Neural cell (in vitro differentiated cells): Measurements from ENCODE around the gene RFC3. TPM values are rescaled to one million over a fixed set of nuclear protein-coding genes. Genes with fewer than 3 reads are reported as not detected.

Experiments
- H2AFZ ChIP-seq: fragments of 200-600, 300-800 bp; sonication (generic), shearing (Covaris generic); 2 replicates; pipeline ENCODE4 v1.6.0; 2014; ENCODE audit warnings: low read depth, mild to moderate bottlenecking, antibody characterized with exemption, low read length, moderate library complexity
- H3F3A ChIP-seq: fragments of 200-600 bp; shearing (Covaris generic); 2 replicates; pipeline ENCODE4 v1.6.1; 2016; ENCODE audit warnings: mild to moderate bottlenecking, moderate library complexity, mixed read lengths, antibody characterized with exemption, low read length; ENCODE audit not compliant: insufficient read depth, poor library complexity, severe bottlenecking
- H3K27ac ChIP-seq: fragments of 200-600, 300-800 bp; sonication (generic), shearing (Covaris generic); 2 replicates; pipeline ENCODE4 v1.5.1; 2014; ENCODE audit warnings: mild to moderate bottlenecking, low read length, moderate library complexity
- H3K27me3 ChIP-seq: fragments of 300-800, 200-600 bp; sonication (generic), shearing (Covaris generic); 2 replicates; pipeline ENCODE4 v1.6.0; 2014; ENCODE audit warnings: mild to moderate bottlenecking, low read depth, low read length, moderate library complexity; ENCODE audit not compliant: insufficient read depth
- H3K36me3 ChIP-seq: fragments of 300-800, 200-600 bp; sonication (generic), shearing (Covaris generic); 2 replicates; pipeline ENCODE4 v1.5.1; 2014; ENCODE audit warnings: mild to moderate bottlenecking, antibody characterized with exemption, low read length, moderate library complexity; ENCODE audit not compliant: insufficient read depth
- H3K4me2 ChIP-seq: fragments of 300-800, 200-600 bp; sonication (generic), shearing (Covaris generic); 2 replicates; pipeline ENCODE4 v1.6.0; 2014; ENCODE audit warnings: mild to moderate bottlenecking, low read length
- H3K4me3 ChIP-seq: fragments of 300-800, 200-600 bp; sonication (generic), shearing (Covaris generic); 2 replicates; pipeline ENCODE4 v1.5.1; 2014; ENCODE audit warnings: mild to moderate bottlenecking, low read length, moderate library complexity
- H3K79me2 ChIP-seq: fragments of 200-600 bp; shearing (Covaris generic); replicated peaks from 2 replicates; pipeline ENCODE4 v1.6.0; 2014; ENCODE audit warnings: mild to moderate bottlenecking, low read length, moderate library complexity; ENCODE audit not compliant: insufficient read depth
- H3K9ac ChIP-seq: fragments of 300-800, 200-600 bp; sonication (generic), shearing (Covaris generic); 2 replicates; pipeline ENCODE4 v1.6.1; 2016; ENCODE audit warnings: mild to moderate bottlenecking, low read length, mixed read lengths
- H3K9me2 ChIP-seq: fragments of 200-600 bp; shearing (Covaris generic); 2 replicates; pipeline ENCODE4 v1.6.1; 2016; ENCODE audit warnings: mild to moderate bottlenecking, low read length, mixed read lengths; ENCODE audit not compliant: insufficient read depth
- H3K9me3 ChIP-seq: fragments of 200-600, 300-800 bp; sonication (generic), shearing (Covaris generic); 2 replicates; pipeline ENCODE4 v1.6.1; 2016; ENCODE audit warnings: mild to moderate bottlenecking, mixed run types, low read length, moderate library complexity, mixed read lengths
- H4K20me1 ChIP-seq: fragments of 200-600 bp; shearing (Covaris generic); 2 replicates; pipeline ENCODE4 v1.6.1; 2016; ENCODE audit warnings: mild to moderate bottlenecking, mixed run types; ENCODE audit not compliant: insufficient read depth
- EP300 ChIP-seq: fragments of 450-650 bp; conservative IDR thresholded peaks from 2 replicates; pipeline ENCODE4 v1.6.1; 2014; ENCODE audit warnings: antibody characterized with exemption, mild to moderate bottlenecking, moderate library complexity; ENCODE audit not compliant: poor library complexity, severe bottlenecking
- EZH2 ChIP-seq: fragments of 200-600, 300-800 bp; shearing (Covaris generic), sonication (generic); IDR thresholded peaks from 2 replicates; pipeline ENCODE4 v1.6.1; 2014; ENCODE audit warnings: antibody characterized with exemption, low read length, borderline replicate concordance, mild to moderate bottlenecking; ENCODE audit not compliant: insufficient read depth, poor library complexity, severe bottlenecking
- MXI1 ChIP-seq: fragments of 450-650 bp; conservative IDR thresholded peaks from 2 replicates; pipeline ENCODE4 v1.6.1; 2014; ENCODE audit warnings: antibody characterized with exemption, mild to moderate bottlenecking; ENCODE audit not compliant: poor library complexity, severe bottlenecking
- POLR2AphosphoS5 ChIP-seq: IDR thresholded peaks from 2 replicates; pipeline ENCODE4 v1.6.1; 2012
- RAD21 ChIP-seq: fragments of 450-650 bp; conservative IDR thresholded peaks from 2 replicates; pipeline ENCODE4 v1.6.1; 2014; ENCODE audit warnings: antibody characterized with exemption, mild to moderate bottlenecking, moderate library complexity
- SMC3 ChIP-seq: fragments of 450-650 bp; conservative IDR thresholded peaks from 2 replicates; pipeline ENCODE4 v1.6.1; 2014; ENCODE audit warnings: antibody characterized with exemption, mild to moderate bottlenecking, moderate library complexity; ENCODE audit not compliant: poor library complexity
- TAF1 ChIP-seq: IDR thresholded peaks from 2 replicates; pipeline ENCODE4 v1.6.1; 2012; ENCODE audit warnings: low read depth
- polyA plus RNA-seq: library from polyadenylated mRNA; depleted of rRNA; stranded (reverse); fragments of >200 nt; gene quantifications from 2 replicates; pipeline ENCODE4 v1.2.3, GENCODE V29; 2014
- TF ChIP-seq, protein P1 (sequence below): fragments of 450-650 bp; IDR thresholded peaks from 2 replicates; pipeline ENCODE4 v1.5.1; 2014; ENCODE audit warnings: antibody characterized with exemption, mild to moderate bottlenecking, moderate library complexity; ENCODE audit not compliant: poor library complexity, severe bottlenecking
- TF ChIP-seq, protein P2 (sequence below): IDR thresholded peaks from 2 replicates; pipeline ENCODE4 v1.6.1; 2012; ENCODE audit warnings: borderline replicate concordance

The RFC3 gene
- polyA plus RNA-seq, 1 donor from 2014 or later = 13.8 TPM

GRCh38 chr13:33874871-33875270, 56.9 kb downstream of the RFC3 start:
- H3K27me3 ChIP-seq = no peaks in the 10 kb centered on the region
- no peak overlapping the region for H3K27ac ChIP-seq
- no peaks in the 10 kb centered on the region for H3K79me2 ChIP-seq
- no peaks in the 10 kb centered on the region for H3F3A ChIP-seq
- H2AFZ ChIP-seq = no peak overlapping the region
- H4K20me1 ChIP-seq = no peaks in the 10 kb centered on the region
- no peak overlapping the region for H3K4me2 ChIP-seq
- no peak overlapping the region for H3K4me3 ChIP-seq
- TF ChIP-seq SMC3 = no peak
- TF ChIP-seq, protein P1, sequence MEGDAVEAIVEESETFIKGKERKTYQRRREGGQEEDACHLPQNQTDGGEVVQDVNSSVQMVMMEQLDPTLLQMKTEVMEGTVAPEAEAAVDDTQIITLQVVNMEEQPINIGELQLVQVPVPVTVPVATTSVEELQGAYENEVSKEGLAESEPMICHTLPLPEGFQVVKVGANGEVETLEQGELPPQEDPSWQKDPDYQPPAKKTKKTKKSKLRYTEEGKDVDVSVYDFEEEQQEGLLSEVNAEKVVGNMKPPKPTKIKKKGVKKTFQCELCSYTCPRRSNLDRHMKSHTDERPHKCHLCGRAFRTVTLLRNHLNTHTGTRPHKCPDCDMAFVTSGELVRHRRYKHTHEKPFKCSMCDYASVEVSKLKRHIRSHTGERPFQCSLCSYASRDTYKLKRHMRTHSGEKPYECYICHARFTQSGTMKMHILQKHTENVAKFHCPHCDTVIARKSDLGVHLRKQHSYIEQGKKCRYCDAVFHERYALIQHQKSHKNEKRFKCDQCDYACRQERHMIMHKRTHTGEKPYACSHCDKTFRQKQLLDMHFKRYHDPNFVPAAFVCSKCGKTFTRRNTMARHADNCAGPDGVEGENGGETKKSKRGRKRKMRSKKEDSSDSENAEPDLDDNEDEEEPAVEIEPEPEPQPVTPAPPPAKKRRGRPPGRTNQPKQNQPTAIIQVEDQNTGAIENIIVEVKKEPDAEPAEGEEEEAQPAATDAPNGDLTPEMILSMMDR = peak; percentile 37
- TF ChIP-seq RAD21 = peak; percentile 30
- no peak overlapping the region for H3K9ac ChIP-seq
- no peaks in the 10 kb centered on the region for H3K9me3 ChIP-seq
- H3K9me2 ChIP-seq = no peaks in the 10 kb centered on the region
- no peaks in the 10 kb centered on the region for H3K36me3 ChIP-seq

GRCh38 chr13:33875618-33876401, 57.9 kb downstream of the RFC3 start:
- TF ChIP-seq EP300 = no peak
- no peak for TF ChIP-seq POLR2AphosphoS5
- TF ChIP-seq SMC3 = no peak
- no peak for TF ChIP-seq TAF1
- TF ChIP-seq MXI1 = no peak
- TF ChIP-seq, protein P1 = no peak
- TF ChIP-seq RAD21 = no peak
- TF ChIP-seq EZH2 = no peak
- TF ChIP-seq, protein P2, sequence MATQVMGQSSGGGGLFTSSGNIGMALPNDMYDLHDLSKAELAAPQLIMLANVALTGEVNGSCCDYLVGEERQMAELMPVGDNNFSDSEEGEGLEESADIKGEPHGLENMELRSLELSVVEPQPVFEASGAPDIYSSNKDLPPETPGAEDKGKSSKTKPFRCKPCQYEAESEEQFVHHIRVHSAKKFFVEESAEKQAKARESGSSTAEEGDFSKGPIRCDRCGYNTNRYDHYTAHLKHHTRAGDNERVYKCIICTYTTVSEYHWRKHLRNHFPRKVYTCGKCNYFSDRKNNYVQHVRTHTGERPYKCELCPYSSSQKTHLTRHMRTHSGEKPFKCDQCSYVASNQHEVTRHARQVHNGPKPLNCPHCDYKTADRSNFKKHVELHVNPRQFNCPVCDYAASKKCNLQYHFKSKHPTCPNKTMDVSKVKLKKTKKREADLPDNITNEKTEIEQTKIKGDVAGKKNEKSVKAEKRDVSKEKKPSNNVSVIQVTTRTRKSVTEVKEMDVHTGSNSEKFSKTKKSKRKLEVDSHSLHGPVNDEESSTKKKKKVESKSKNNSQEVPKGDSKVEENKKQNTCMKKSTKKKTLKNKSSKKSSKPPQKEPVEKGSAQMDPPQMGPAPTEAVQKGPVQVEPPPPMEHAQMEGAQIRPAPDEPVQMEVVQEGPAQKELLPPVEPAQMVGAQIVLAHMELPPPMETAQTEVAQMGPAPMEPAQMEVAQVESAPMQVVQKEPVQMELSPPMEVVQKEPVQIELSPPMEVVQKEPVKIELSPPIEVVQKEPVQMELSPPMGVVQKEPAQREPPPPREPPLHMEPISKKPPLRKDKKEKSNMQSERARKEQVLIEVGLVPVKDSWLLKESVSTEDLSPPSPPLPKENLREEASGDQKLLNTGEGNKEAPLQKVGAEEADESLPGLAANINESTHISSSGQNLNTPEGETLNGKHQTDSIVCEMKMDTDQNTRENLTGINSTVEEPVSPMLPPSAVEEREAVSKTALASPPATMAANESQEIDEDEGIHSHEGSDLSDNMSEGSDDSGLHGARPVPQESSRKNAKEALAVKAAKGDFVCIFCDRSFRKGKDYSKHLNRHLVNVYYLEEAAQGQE = no peak
- Histone ChIP-seq H3K9me2 (no peaks in the 10 kb centered on the region), H3K27me3 (no peaks in the 10 kb centered on the region), H3F3A (no peaks in the 10 kb centered on the region), H3K27ac (no peak overlapping the region), H3K36me3 (no peaks in the 10 kb centered on the region), H3K9ac (no peak overlapping the region), H3K79me2 (no peaks in the 10 kb centered on the region), H3K4me2 (no peak overlapping the region), H2AFZ (no peak overlapping the region), H3K4me3 (no peak overlapping the region), H3K9me3 (no peaks in the 10 kb centered on the region), H4K20me1 (no peaks in the 10 kb centered on the region)
